Fibroblast of lung (primary cell): ENCODE measurements around the gene HTR3E. TPM values are rescaled to one million over a fixed set of nuclear protein-coding genes. Genes with fewer than 3 reads are reported as not detected.
"Not testable (repeated sequence)": the region's sequence is repeated elsewhere in the genome, so short reads cannot be mapped to it uniquely, and the experiment has no call there.

ENCODE experiments used
- DNase-seq, 2 donors: peaks; one replicate each; pipeline versions ENCODE4 v3.0.0 to v3.0.0-alpha.2; 2010; ENCODE audit warnings: low read depth in 2 of 2
- H2AFZ ChIP-seq: 2 replicates; pipeline ENCODE4 v1.5.1; 2012; ENCODE audit warnings: low read length, control low read depth, inconsistent platforms
- H3K27ac ChIP-seq: 2 replicates; pipeline ENCODE4 v1.5.1; 2011; ENCODE audit warnings: low read length, control low read depth; ENCODE audit not compliant: insufficient read depth
- H3K27me3 ChIP-seq: 2 replicates; pipeline ENCODE4 v1.5.1; 2011; ENCODE audit warnings: mild to moderate bottlenecking, low read length; ENCODE audit not compliant: control insufficient read depth, insufficient read depth
- H3K36me3 ChIP-seq: 2 replicates; pipeline ENCODE4 v1.5.1; 2011; ENCODE audit warnings: low read length; ENCODE audit not compliant: control insufficient read depth, insufficient read depth
- H3K4me1 ChIP-seq: 2 replicates; pipeline ENCODE4 v1.5.1; 2011; ENCODE audit warnings: low read length; ENCODE audit not compliant: control insufficient read depth, insufficient read depth; ENCODE audit errors: extremely low read depth
- H3K4me2 ChIP-seq: 2 replicates; pipeline ENCODE4 v1.5.1; 2011; ENCODE audit warnings: low read length, control low read depth; ENCODE audit not compliant: insufficient read depth; ENCODE audit errors: extremely low read depth
- H3K4me3 ChIP-seq, 4 experiments: fragments of 200-600 bp in 1 of 4; sonication (generic) in 1 of 4; replicated peaks in 1 of 4; 2 replicates each; pipeline ENCODE4 v1.5.1; 2011 to 2016; ENCODE audit warnings: low read length in 4 of 4, low read depth in 3 of 4, mild to moderate bottlenecking in 3 of 4, control low read depth in 2 of 4, inconsistent platforms in 1 of 4, mixed read lengths in 1 of 4; ENCODE audit not compliant: insufficient read depth in 1 of 4; ENCODE audit errors: control extremely low read depth in 1 of 4
- H3K79me2 ChIP-seq: 2 replicates; pipeline ENCODE4 v1.5.1; 2012; ENCODE audit warnings: mild to moderate bottlenecking, low read length, inconsistent platforms; ENCODE audit not compliant: control insufficient read depth, insufficient read depth
- H3K9ac ChIP-seq: 2 replicates; pipeline ENCODE4 v1.5.1; 2011; ENCODE audit warnings: mild to moderate bottlenecking, low read length, control low read depth; ENCODE audit not compliant: insufficient read depth
- H3K9me3 ChIP-seq: 2 replicates; pipeline ENCODE4 v1.5.1; 2012; ENCODE audit warnings: low read depth, low read length; ENCODE audit not compliant: control insufficient read depth, insufficient read depth
- H4K20me1 ChIP-seq: 2 replicates; pipeline ENCODE4 v1.5.1; 2011; ENCODE audit warnings: low read length; ENCODE audit not compliant: control insufficient read depth, insufficient read depth; ENCODE audit errors: extremely low read depth
- CTCF ChIP-seq, 2 donors: IDR thresholded peaks in 1 of 2; conservative IDR thresholded peaks in 1 of 2; 1 replicate in 1 of 2; 2 replicates in 1 of 2; pipeline ENCODE4 v1.5.1; 2011 to 2012; ENCODE audit warnings: low read length in 2 of 2, control low read depth in 1 of 2, inconsistent platforms in 1 of 2, low read depth in 1 of 2, mild to moderate bottlenecking in 1 of 2
- EZH2 ChIP-seq: IDR thresholded peaks from 2 replicates; pipeline ENCODE4 v1.5.1; 2012; ENCODE audit warnings: low read length, control low read depth, mild to moderate bottlenecking; ENCODE audit errors: missing control alignments
- polyA plus RNA-seq, 2 donors: library from polyadenylated mRNA; depleted of rRNA in 1 of 2; stranded (reverse) in 1 of 2; unstranded in 1 of 2; fragments of >200 nt; gene quantifications; 2 replicates each; pipeline ENCODE4 v1.2.1, GENCODE V29; 2011 to 2012; ENCODE audit warnings: missing spikeins in 1 of 2
- total RNA-seq: library from RNA; depleted of rRNA; stranded (reverse); fragments of >200 nt; gene quantifications from 2 replicates; pipeline ENCODE4 v1.2.1, GENCODE V29; 2014

HTR3E gene
- total and polyA plus RNA-seq, 2 donors (not counting 1 experiment from before 2014, with no cell fraction given) = not detected

GRCh38 chr3:184149770-184150169 lies 52.9 kb downstream of the HTR3E start:
- not testable (repeated sequence) for DNase-seq, H2AFZ ChIP-seq, H3K27me3 ChIP-seq, H3K4me1 ChIP-seq, H4K20me1 ChIP-seq, H3K79me2 ChIP-seq, H3K27ac ChIP-seq, H3K9me3 ChIP-seq, H3K36me3 ChIP-seq, H3K9ac ChIP-seq, H3K4me3 ChIP-seq, H3K4me2 ChIP-seq
- peak in 1 of 2 donors; percentile 26 for TF ChIP-seq CTCF (conservative IDR thresholded peaks at IDR 0.05 in 1 of 2, IDR thresholded peaks at IDR 0.05 in 1 of 2; ENCODE audit: low read depth in 1 of 2, low read length in 2 of 2)

DNA sequence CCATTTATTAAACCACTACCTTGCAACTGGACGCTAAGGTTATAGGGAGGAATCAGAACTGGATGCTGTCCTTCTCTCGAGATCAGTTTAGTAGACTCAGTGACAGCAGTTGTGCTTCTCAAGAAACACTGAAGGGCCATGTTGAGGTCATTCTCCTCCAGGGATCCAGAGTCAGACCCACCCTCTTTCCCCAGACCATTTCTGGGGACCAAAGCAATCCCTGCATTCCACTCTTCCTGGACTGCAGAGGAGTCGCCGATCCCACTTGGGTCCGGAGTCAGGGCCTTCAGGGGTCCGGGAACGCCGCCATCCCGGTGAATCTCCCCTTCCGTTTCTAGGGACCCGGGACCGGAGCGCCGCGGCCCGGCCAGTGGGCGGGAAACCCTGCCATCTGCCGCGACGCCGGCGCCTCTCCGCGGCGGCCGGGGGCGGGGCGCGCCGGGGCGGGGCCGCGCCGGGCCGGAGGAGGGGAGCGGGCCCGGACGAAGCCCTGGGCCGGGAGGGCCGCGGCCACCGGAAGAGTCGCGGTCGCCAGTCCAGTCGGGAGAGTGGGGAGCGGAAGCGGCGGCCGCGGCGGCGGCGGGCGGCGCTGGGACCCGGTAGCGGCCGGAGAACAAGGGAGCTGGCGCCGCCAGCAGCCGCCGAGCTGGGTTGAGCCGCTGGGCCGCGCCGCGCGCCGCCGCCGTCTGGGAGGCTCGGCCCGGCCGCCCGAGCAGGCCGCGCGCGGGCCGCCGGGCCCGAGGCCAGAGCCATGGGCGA lies 58.2 kb downstream of the HTR3E start, which contains the start of gene DVL3:
Gene DVL3 (plus strand): TSS at position 493 of the 759 bp plus-strand sequence. CDS start 259 bp downstream, at position 752.
- TF ChIP-seq EZH2 (no peak), CTCF (conservative IDR thresholded peaks at IDR 0.05 in 1 of 2, IDR thresholded peaks at IDR 0.05 in 1 of 2; ENCODE audit: low read depth in 1 of 2, low read length in 2 of 2) (no peak)
- DNase-seq = peak; percentile 55 to 71
- Histone ChIP-seq H3K36me3 (no peaks in the 10 kb centered on the region), H3K4me2 (peak within 1 kb of the TSS; percentile 99), H3K9ac (peak within 1 kb of the TSS; percentile 79), H3K27me3 (no peaks in the 10 kb centered on the region), H2AFZ (peak within 1 kb of the TSS; percentile 66), H3K27ac (peak within 1 kb of the TSS; percentile 77), H3K4me3 (peak within 1 kb of the TSS; percentile 58 to 88 (median 73)), H3K4me1 (no peaks in the 10 kb centered on the region), H4K20me1 (no peaks in the 10 kb centered on the region), H3K79me2 (peaks cover 41% of the 10 kb centered on the region), H3K9me3 (no peaks in the 10 kb centered on the region)

- H3K4me3 ChIP-seq = peak overlapping the region; percentile 58 to 88 (median 73)
- H4K20me1 ChIP-seq = no peaks in the 10 kb centered on the region
Measured at GRCh38 chr3:184155644-184156521, 59.0 kb downstream of the HTR3E start.

More at GRCh38 chr3:184155644-184156521, 59.0 kb downstream of the HTR3E start:
- Histone ChIP-seq H3K27me3 (no peaks in the 10 kb centered on the region), H3K4me1 (peaks cover 5% of the 10 kb centered on the region), H3K36me3 (no peaks in the 10 kb centered on the region), H3K27ac (peak overlapping the region; percentile 77), H3K9me3 (no peaks in the 10 kb centered on the region), H2AFZ (peak overlapping the region; percentile 66), H3K79me2 (peaks cover 49% of the 10 kb centered on the region), H3K4me2 (peak overlapping the region; percentile 99), H3K9ac (peak overlapping the region; percentile 79)
- peak; percentile 26 to 42 for DNase-seq
- TF ChIP-seq CTCF (conservative IDR thresholded peaks at IDR 0.05 in 1 of 2, IDR thresholded peaks at IDR 0.05 in 1 of 2; ENCODE audit: low read depth in 1 of 2, low read length in 2 of 2) (no peak), EZH2 (no peak)
